HepG2 (cell line): ENCODE results near the gene SYT17. TPM values are rescaled to one million over a fixed set of nuclear protein-coding genes. Genes with fewer than 3 reads are reported as not detected.

Experiments
- ATAC-seq: fragments of 200-7000 bp; cut with Tn5 transposase; 3 replicates; pipeline ENCODE4 v1.9.1; 2020; ENCODE audit warnings: mild to moderate bottlenecking, moderate library complexity
- BruUV-seq: library from RNA; stranded (reverse); fragments of 400-500 nt; replicated peaks from 2 replicates; lab custom pipeline; 2021; lab: Mats Ljungman, UMichigan
- CTCF ChIA-PET: fragments of 300-600 bp; formaldehyde crosslinking; extraction: SDS; loops from one replicate; lab custom pipeline; 2021; ENCODE audit warnings: low total read pairs, inconsistent platforms, low intra/inter-chr PET ratio; lab: Yijun Ruan, JAX
- POLR2A ChIA-PET: fragments of 350-600 bp; sonication (Branson Sonifier 250); formaldehyde crosslinking; loops from one replicate; lab custom pipeline; 2020; ENCODE audit warnings: antibody characterized with exemption, inconsistent platforms; lab: Yijun Ruan, JAX
- DNase-seq: peaks from one replicate; pipeline ENCODE4 v3.0.0-alpha.2; 2015; ENCODE audit warnings: low spot score
- FAIRE-seq: peaks from 3 replicates; lab custom pipeline; 2011; peaks lifted over from hg19 to GRCh38; lab: Jason Lieb, UNC
- H2AFZ ChIP-seq: one replicate; pipeline ENCODE4 v1.6.1; 2011; ENCODE audit warnings: low read length, inconsistent platforms
- H3K27ac ChIP-seq: fragments of 300-600 bp; 3 replicates; pipeline ENCODE4 v1.8.0; 2011; ENCODE audit warnings: mixed run types, mild to moderate bottlenecking, mixed read lengths, low read length, inconsistent platforms; ENCODE audit not compliant: insufficient read depth; ENCODE audit errors: extremely low read length
- H3K27me3 ChIP-seq, 2 experiments: fragments of 200-600 bp in 1 of 2; 2 replicates in 1 of 2; 3 replicates in 1 of 2; pipeline versions ENCODE4 v1.6.0 to v1.8.0; 2011; ENCODE audit warnings: low read length in 2 of 2, mild to moderate bottlenecking in 2 of 2, moderate library complexity in 2 of 2, inconsistent platforms in 1 of 2; ENCODE audit not compliant: insufficient read depth in 2 of 2, control insufficient read depth in 1 of 2
- H3K36me3 ChIP-seq, 2 experiments: fragments of 200-600 bp in 1 of 2; replicated peaks in 1 of 2; 2 replicates in 1 of 2; 3 replicates in 1 of 2; pipeline versions ENCODE4 v1.5.1 to v1.8.0; 2011; ENCODE audit warnings: low read length in 2 of 2, inconsistent platforms in 1 of 2; ENCODE audit not compliant: insufficient read depth in 2 of 2, control insufficient read depth in 1 of 2
- H3K4me1 ChIP-seq: 2 replicates; pipeline ENCODE4 v1.5.1; 2012; ENCODE audit warnings: low read length, inconsistent platforms; ENCODE audit not compliant: insufficient read depth
- H3K4me2 ChIP-seq: 2 replicates; pipeline ENCODE4 v1.6.0; 2011; ENCODE audit warnings: low read depth, low read length, inconsistent platforms
- H3K4me3 ChIP-seq, 3 experiments: fragments of 200-600 bp in 1 of 3; sonication (generic), shearing (Covaris generic) in 1 of 3; replicated peaks in 1 of 3; 2 replicates each; pipeline ENCODE4 v1.5.1; 2011 to 2016; ENCODE audit warnings: low read length in 3 of 3, inconsistent platforms in 2 of 3, low read depth in 2 of 3, mild to moderate bottlenecking in 2 of 3, control low read depth in 1 of 3, mixed read lengths in 1 of 3; ENCODE audit not compliant: insufficient read depth in 1 of 3
- H3K79me2 ChIP-seq: one replicate; pipeline ENCODE4 v1.6.1; 2011; ENCODE audit warnings: low read length, inconsistent platforms; ENCODE audit not compliant: insufficient read depth
- H3K9ac ChIP-seq: 2 replicates; pipeline ENCODE4 v1.6.0; 2011; ENCODE audit warnings: mild to moderate bottlenecking, low read depth, low read length, inconsistent platforms; ENCODE audit not compliant: insufficient read depth
- H3K9me3 ChIP-seq: 2 replicates; pipeline ENCODE4 v1.5.1; 2012; ENCODE audit warnings: mild to moderate bottlenecking, low read length
- H4K20me1 ChIP-seq: 2 replicates; pipeline ENCODE4 v1.6.0; 2011; ENCODE audit warnings: inconsistent platforms, mild to moderate bottlenecking, low read length, moderate library complexity; ENCODE audit not compliant: insufficient read depth
- ATF7-NPFF ChIP-seq: sonication (generic); formaldehyde crosslinking; IDR thresholded peaks from 2 replicates; pipeline ENCODE4 v1.8.1; 2023; ENCODE audit warnings: mild to moderate bottlenecking, low read depth, missing genetic modification reagents, moderate library complexity
- EZH2 ChIP-seq: conservative IDR thresholded peaks from 2 replicates; pipeline ENCODE4 v1.6.1; 2012; ENCODE audit warnings: mild to moderate bottlenecking, low read depth, low read length, moderate library complexity
- HMG20B ChIP-seq: conservative IDR thresholded peaks from 2 replicates; pipeline ENCODE4 v1.6.1; 2016; ENCODE audit warnings: missing genetic modification reagents, missing compliant biosample characterization
- HNRNPLL ChIP-seq: fragments of 200-400 bp; formaldehyde crosslinking; IDR thresholded peaks from 2 replicates; pipeline ENCODE4 v1.6.1; 2017; ENCODE audit warnings: mild to moderate bottlenecking, low read depth, low read length; ENCODE audit not compliant: poor library complexity, severe bottlenecking
- HOXA5 ChIP-seq: sonication (generic); formaldehyde crosslinking; IDR thresholded peaks from 2 replicates; pipeline ENCODE4 v1.4.0; 2020; ENCODE audit warnings: missing genetic modification reagents
- KDM1A ChIP-seq: IDR thresholded peaks from 2 replicates; pipeline ENCODE4 v1.6.1; 2016; ENCODE audit warnings: missing compliant biosample characterization
- RNF2 ChIP-seq: fragments of 450-650 bp; conservative IDR thresholded peaks from 2 replicates; pipeline ENCODE4 v1.6.1; 2016; ENCODE audit warnings: low read depth
- WGBS: methylation state at CpG from one replicate; pipeline ENCODE4 v1.1.6; 2017; ENCODE audit warnings: low lambda C conversion rate; 5-methylcytosine and 5-hydroxymethylcytosine counted together
- in situ Hi-C: cut with HindIII; loops from 2 replicates; pipeline ENCODE4 v1.10.0; 2017; ENCODE audit warnings: low pct_unique_long_range_greater_than_20kb; ENCODE audit not compliant: extremely low pct_ligation_motif_present
- intact Hi-C: fragments of 100-400 bp; cut with micrococcal nuclease; formaldehyde crosslinking; loops from one replicate; pipeline ENCODE4 v1.10.0; 2022; ENCODE audit not compliant: unreplicated experiment
- polyA plus RNA-seq, 8 experiments: library from polyadenylated mRNA; depleted of rRNA in 3 of 8; stranded (reverse) in 7 of 8; unstranded in 1 of 8; fragments of >200 nt; fragmentation: Illumina TruSeq in 4 of 8; extraction: Trizol in 4 of 8; gene quantifications; 2 replicates each; pipeline versions ENCODE4 v1.2.1 to v1.2.3, GENCODE V29; 2011 to 2016; ENCODE audit warnings: low read depth in 4 of 8, missing spikeins in 1 of 8, mixed read lengths in 1 of 8; ENCODE audit not compliant: insufficient read depth in 1 of 8
- total RNA-seq, 5 experiments: library from RNA; depleted of rRNA; stranded (reverse); fragments of >200 nt; fragmentation: Illumina TruSeq; extraction: Trizol; gene quantifications; 2 replicates each; pipeline ENCODE4 v1.2.3, GENCODE V29; 2016; ENCODE audit warnings: low read depth in 1 of 5
- TF ChIP-seq, protein P1 (sequence below): sonication (generic); formaldehyde crosslinking; IDR thresholded peaks from 2 replicates; pipeline ENCODE4 v1.5.1; 2020; ENCODE audit warnings: missing genetic modification reagents, mild to moderate bottlenecking, borderline replicate concordance
- TF ChIP-seq, protein P2 (sequence below): sonication (generic); formaldehyde crosslinking; IDR thresholded peaks from 2 replicates; pipeline ENCODE4 v1.8.1; 2022; ENCODE audit warnings: mild to moderate bottlenecking, missing genetic modification reagents

The SYT17 gene
- total and polyA plus RNA-seq, 2 of the 13 experiments (the other 11 are each of a cell fraction or from before 2014, with no cell fraction given), result 0.44 TPM; not detected in 1

DNA sequence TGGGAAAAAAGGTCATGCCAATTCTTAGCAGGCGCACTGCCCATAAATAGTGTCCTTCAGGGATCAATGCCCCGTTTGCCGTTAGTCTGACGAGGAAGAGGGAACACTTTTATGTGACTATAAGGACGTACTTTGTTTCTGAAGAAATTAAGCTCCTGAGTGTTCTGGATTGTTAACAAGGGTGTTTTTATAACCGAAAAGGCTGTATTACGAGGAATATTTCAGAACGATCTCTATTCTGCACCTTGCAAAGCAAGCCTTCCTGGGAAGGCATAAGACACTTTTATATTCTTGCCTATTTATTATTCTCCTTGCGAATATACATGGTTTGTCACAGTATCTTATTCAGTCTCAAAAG is 24.5 kb upstream of the SYT17 start:
- Histone ChIP-seq H3K36me3 (no peaks in the 10 kb centered on the region), H3K27ac (no peak overlapping the region), H3K4me1 (no peaks in the 10 kb centered on the region)
- no peak for ATAC-seq
- FAIRE-seq, result no peak
- no peak for TF ChIP-seq ATF7-NPFF (CRISPR knock-in tag)
- TF ChIP-seq HNRNPLL, result no peak
- TF ChIP-seq HOXA5 (CRISPR knock-in tag), result no peak
- TF ChIP-seq, protein P1, sequence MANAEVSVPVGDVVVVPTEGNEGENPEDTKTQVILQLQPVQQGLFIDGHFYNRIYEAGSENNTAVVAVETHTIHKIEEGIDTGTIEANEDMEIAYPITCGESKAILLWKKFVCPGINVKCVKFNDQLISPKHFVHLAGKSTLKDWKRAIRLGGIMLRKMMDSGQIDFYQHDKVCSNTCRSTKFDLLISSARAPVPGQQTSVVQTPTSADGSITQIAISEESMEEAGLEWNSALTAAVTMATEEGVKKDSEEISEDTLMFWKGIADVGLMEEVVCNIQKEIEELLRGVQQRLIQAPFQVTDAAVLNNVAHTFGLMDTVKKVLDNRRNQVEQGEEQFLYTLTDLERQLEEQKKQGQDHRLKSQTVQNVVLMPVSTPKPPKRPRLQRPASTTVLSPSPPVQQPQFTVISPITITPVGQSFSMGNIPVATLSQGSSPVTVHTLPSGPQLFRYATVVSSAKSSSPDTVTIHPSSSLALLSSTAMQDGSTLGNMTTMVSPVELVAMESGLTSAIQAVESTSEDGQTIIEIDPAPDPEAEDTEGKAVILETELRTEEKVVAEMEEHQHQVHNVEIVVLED (CRISPR knock-in tag), result no peak
- TF ChIP-seq, protein P2, sequence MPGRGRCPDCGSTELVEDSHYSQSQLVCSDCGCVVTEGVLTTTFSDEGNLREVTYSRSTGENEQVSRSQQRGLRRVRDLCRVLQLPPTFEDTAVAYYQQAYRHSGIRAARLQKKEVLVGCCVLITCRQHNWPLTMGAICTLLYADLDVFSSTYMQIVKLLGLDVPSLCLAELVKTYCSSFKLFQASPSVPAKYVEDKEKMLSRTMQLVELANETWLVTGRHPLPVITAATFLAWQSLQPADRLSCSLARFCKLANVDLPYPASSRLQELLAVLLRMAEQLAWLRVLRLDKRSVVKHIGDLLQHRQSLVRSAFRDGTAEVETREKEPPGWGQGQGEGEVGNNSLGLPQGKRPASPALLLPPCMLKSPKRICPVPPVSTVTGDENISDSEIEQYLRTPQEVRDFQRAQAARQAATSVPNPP, result no peak
- 0 out of 2 replicates have a peak, but pooled peaks have one; percentile 7 for TF ChIP-seq EZH2
- no peak for TF ChIP-seq HMG20B (CRISPR knock-in tag)
- TF ChIP-seq RNF2, result no peak
- no peak for TF ChIP-seq KDM1A
- TF ChIP-seq, all 625 proteins: peak for 1
- ChIA-PET CTCF (no interaction called here), POLR2A (no interaction called here)
- Histone ChIP-seq H4K20me1 (no peaks in the 10 kb centered on the region), H3K4me2 (no peak overlapping the region), H3K9ac (no peak overlapping the region), H2AFZ (no peak overlapping the region), H3K79me2 (no peaks in the 10 kb centered on the region), H3K27me3 (peaks cover 2 to 48% of the 10 kb centered on the region in 2 experiments; a peak in 3 of 5 replicates), H3K4me3 (no peak overlapping the region), H3K9me3 (no peaks in the 10 kb centered on the region)
- in situ Hi-C loops, result loop anchor here (10.0 kb wide), 1 partner anchor 61 kb away; no protein-coding TSS in a partner anchor
- 18% methylated on average over 9 of the region's 9 CpGs for WGBS
- BruUV-seq, result no TSS peak
- DNase-seq, result no peak
- intact Hi-C loops, result no loop called here
